Activated CD4-positive, alpha-beta T cell treated with anti-CD3 and anti-CD28 coated beads, Interleukin-2, amount 50 U/mL, for 24 hours (primary cell): ENCODE data around the gene CDR2.
"Not testable (repeated sequence)": the region's sequence is repeated elsewhere in the genome, so short reads cannot be mapped to it uniquely, and the experiment has no call there.

Experiments used
- DNase-seq, 2 donors: peaks; one replicate each; pipeline ENCODE4 v3.0.0-alpha.2; 2020; ENCODE audit warnings: low read depth in 1 of 2, low spot score in 1 of 2

Gene CDR2

DNA sequence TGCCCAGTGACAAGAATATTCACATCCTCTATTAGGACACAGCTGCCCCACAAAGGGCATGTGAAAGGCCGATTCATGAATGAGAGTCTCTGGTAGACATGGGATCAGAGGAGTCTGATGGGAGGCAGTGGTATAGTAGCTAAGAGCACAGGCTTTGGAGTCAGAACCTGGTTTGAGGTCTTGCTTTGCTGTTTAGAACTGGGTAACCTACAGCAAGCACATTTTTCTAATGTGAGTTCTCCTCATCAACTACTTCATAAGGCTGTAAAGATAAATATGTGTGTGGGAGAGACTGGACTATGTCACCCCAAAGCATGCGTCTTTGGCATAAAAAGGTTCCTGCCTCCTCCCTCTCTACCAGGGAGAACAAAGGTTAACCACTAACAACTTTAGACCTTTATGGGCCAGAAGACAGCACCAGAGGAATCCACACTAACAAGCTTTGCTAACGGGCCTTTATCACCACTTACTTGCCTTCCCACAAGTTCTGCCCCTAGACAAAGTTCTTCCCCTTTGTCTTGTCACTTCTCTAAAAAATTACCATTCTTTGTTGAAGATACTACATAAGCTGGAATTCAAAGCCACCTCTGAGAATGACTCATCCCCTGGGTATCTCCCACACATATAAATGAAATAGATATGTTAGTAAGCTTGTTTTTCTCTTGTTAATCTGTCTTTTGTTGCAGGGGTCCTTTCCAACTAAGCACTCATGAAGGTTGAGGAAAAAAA is 21.1 kb downstream of the CDR2 start:
- no peak for DNase-seq

DNA sequence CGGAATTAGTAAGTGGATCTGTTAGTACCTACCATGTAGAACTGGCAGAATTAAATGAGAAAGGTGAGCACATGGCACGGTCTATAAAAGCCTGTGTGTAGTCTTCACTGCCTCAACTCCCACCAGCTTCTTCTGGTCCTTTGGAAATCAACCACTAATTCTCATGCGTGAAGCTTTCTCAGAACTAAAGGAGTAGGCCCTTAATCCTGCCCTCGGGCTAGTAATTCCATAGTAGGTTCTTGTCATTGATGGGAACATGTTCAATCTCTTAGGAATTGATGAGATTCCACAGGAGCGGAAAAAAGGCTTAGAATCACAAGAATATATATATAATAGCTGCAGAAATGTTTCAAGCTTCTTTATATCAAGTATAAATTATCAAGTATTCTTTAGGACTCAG is 21.7 kb downstream of the CDR2 start:
- no peak for DNase-seq

DNA sequence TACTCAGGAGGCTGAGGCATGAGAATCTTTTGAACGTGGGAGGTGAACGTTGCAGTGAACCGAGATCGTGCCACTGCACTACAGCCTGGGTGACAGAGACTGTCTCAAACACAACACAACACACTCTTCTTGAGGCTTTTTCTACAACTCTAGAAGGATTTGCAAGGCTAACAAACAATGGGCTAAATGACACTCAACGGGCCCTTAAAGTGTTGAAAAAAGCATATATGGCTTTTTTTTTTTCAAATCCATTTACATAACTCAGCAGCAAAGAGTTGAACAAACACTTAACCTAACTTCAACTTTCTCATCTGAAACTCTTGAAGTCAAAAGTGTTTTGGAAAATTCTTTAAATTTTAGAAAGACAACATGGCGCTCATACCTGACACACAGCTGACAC is 22.3 kb downstream of the CDR2 start:
- DNase-seq: no peak

DNA sequence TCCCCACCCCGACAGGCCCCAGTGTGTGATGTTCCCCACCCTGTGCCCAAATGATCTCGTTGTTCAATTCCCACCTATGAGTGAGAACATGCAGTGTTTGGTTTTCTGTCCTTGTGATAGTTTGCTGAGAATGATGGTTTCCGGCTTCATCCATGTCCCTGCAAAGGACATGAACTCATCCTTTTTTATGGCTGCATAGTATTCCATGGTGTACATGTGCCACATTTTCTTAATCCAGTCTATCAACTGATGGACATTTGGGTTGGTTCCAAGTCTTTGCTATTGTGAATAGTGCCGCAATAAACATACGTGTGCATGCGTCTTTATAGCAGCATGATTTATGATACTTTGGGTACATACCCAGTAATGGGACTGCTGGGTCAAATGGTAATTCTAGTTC is 23.4 kb downstream of the CDR2 start:
- not testable (repeated sequence) for DNase-seq

DNA sequence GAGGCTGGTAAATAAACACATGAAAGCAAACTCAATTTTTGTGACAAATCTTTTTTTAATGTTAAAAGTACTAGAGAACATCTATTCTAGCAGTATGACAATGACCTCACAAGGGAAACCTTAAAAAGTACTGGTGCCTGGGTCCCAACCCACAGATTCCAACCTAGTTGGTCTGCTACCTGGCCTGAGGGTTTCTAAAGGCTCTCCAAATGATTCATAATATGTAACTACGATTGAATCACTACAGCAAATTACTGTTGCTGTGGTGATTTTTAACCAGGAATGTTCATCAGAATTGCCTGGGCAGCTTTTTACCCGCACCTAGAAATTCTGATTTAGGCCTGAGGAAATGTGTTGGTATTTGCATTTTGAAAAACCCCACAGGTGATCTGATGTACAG is 26.1 kb downstream of the CDR2 start:
- DNase-seq: no peak

DNA sequence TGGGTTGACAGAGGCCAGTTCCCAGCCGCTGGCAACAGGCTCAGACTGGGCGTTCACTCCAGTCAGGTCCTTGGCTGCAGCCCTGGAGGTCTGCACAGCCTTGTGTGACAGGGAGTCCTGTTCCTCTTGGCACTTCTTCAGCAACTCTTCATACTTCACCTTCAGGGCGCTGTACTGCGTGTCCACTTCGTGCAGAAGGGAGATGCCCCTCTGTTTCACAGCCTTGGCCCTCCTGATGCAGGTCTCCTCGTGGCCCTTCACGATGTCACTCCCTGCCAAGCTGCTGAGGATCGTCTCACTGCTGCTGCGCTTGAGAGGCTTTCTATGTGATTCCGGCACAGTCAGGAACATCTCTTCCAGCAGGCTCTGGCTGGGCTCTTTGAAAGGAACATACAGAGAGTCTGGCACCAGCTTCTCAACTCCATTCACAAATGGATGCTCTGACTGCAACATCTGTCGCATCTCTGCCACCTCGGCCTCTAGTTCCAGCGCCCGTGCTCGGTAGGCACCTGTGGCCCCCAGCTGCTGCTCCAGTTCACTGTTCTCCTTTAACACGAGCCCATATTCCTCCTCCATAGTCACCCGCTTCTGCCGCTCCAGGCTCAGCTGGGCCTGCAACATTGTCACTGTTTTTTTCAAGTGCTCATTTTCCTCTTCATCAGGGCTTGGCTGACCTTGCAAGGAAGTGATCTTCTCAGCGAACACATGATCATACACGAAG is 27.2 kb downstream of the CDR2 start:
- DNase-seq: no peak

DNA sequence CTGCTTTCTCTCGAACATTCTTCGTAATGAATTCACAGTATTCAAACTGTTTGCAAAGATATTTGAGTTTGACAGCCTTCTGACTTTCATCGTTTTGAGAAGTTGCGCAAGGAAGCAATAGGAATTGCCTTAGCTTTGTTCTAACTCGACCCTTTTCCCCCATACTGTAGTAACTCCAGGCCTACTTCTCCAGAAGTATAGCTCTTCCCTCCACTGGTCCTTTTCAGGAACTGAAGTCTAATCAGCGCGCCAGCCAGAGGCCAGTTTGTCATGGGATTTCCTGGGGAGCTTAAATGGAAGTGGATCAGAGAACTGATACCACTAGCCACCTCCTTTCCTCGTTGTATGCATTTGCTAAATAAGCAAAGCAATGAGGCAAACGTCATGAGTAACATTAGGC is 27.9 kb downstream of the CDR2 start:
- no peak for DNase-seq

DNA sequence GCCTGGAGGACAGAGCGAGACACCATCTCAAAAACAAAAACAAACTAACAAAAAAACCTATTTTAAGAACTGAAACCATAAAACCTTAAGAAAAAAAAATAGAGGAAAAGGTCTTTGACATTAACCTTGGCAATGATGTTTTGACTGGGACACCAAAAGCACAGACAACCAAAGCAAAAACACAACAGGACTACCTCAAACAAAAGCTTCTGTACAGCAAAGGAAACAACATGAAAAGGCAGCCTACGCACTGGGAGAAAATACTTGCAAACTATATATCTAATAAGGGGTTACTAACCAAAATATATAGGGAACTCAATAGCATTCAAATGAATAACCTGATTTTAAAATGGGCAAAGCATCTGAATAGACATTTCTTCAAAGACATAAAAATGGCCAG is 32.3 kb downstream of the CDR2 start:
- DNase-seq: no peak

DNA sequence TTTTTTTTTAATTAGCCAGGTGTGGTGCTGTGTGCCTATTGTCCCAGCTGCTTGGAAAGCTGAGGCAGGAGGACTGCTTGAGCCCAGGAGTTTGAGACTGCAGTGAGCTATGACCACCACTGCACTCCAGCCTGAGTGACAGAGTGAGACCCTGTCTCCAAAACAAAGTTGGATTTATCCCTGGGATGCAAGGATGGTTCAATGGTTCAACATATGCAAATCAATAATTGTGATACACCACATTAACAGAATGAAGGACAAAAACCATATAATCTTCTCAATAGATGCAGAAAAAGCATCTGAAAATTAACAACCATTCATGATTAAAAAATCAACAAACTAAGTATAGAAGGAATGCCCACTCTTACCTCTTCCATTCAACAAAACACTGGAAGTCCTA is 33.5 kb downstream of the CDR2 start:
- DNase-seq: no peak

DNA sequence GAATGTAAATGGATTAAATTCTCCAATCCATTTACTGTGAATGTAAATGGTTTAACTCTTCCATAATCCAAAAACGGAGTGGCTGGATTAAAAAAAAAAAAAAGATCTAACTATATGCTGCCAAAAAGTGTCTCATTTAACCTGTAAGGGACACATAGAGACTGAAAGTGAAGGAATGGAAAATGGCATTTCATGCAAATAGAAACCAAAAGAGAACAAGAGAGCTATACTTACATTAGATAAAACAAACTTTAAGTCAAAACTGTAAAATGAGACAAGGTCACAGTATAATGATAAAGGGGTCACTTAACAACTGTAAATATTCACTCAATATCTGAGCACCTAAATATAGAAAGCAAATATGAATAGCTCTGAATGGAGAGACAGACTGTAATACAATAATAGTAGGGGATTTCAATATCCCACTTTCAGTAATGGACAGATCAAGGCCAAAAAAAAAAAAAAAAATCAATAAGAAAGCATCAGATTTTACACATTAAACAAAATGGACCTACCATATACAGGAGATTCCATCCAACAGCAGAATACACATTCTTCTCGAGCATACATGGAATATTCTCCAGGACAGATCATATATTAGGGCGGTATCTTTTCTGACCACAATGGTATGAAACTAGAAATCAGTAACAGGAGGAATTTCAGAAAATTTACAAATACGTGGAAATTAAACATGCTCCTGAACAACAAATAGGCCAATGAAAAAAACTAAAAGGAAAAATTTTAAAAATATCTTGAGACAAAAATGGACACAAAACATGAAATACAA is 36.4 kb downstream of the CDR2 start:
- no peak for DNase-seq

DNA sequence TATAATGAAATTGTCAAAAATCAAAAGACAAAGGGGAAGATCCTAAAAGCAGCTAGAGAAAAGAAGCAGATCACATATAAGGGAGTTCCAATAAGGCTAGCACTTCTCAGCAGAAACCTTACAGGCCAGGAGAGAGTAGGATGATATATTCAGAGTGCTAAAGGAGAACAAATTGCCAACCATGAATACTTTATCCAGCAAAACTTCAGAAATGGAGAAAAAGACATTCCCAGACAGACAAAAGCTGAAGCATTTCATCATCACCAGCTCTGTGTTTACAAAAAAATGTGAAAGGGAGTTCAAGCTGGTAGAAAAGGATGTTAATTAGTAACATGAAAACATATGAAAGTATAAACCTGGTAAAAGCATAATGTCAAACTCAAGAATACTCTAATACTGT is 37.4 kb downstream of the CDR2 start:
- no peak for DNase-seq

DNA sequence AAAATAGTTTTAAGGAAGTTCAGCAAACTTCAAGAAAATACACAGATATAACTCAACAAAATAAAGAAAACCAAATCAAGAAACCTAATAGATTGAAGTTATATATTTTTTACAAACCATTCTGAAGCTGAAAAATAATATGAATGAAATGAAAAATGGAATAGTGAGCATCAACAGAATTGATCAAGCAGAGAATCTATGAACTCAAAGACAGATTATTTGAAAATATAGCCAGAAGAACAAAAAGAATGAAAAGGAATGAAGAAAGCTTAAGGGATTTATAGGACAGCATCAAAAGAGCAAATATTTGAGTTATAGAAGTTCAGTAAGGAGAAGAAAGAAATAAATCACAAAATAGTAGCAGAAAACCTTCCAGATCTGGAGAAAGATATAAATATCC is 37.8 kb downstream of the CDR2 start:
- DNase-seq: no peak

DNA sequence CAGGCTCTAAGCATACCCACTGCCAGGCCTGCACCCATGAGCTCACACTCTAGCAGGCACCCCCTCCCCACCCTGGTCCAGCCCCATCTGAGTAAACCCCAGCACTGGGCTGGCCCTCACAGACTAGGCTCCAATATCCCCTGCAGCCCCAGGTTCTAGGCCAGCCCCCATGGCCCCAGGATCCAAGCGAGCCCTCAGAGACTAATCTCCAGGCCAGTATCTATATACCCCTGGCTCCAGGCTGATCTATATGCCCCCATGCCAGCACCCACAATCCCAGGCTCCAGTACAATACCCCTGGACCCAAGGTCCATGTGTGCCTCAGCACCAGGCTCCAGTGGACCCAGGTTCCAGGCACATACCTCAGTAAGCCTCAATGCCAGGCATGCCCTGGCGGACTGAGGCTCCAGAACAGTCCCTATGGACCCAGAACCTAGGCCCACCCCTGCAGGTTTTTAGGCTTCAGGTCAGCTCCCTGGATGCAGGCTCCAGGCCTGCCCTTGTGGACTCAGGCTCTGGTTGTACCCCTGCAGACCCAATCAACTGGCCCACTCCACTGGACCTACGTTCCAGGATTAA is 38.7 kb downstream of the CDR2 start:
- no peak for DNase-seq

DNA sequence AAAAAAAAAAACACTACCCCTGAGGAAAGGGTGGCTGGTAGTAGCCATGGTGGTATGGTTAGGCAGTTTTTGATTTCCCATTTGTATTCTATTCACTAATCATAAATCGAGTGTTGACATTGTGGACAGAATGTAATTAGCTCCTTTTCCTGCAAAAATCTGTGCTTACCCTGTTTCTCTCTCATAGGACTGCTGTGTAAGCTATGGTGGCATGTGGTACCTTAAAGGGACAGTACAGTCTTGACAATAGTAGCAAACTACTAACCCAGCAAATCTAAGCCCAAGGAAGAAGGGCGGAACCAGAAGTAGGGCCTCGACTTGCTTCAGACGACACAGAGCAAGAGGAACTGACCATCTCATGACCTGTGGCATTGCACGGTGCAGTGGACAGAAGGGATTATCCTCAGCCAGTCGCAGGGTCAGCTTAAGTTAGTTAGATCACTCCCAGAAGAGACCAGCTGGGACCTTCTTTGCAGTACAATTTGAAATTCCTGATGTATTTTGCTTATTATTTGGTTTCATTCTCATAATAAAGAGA is 40.9 kb downstream of the CDR2 start:
- DNase-seq: no peak

DNA sequence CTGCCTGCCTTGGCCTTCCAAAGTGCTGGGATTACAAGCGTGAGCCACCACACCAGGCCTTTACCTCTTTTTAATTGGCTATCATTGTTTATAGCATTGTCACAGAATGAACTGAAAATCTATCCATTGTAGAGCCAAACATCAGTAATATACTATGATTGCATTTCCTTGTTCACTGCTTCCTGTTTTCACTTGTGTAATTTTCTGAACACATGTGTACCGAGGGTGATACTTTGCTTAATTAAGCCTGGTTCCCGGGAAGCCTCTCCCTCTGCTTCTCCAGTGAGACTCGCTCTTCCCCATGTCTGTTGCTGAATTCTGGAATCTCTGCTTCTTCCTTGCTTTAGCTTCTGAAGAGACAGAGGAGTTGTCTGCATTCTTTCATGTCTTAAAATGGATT is 44.1 kb downstream of the CDR2 start:
- no peak for DNase-seq

DNA sequence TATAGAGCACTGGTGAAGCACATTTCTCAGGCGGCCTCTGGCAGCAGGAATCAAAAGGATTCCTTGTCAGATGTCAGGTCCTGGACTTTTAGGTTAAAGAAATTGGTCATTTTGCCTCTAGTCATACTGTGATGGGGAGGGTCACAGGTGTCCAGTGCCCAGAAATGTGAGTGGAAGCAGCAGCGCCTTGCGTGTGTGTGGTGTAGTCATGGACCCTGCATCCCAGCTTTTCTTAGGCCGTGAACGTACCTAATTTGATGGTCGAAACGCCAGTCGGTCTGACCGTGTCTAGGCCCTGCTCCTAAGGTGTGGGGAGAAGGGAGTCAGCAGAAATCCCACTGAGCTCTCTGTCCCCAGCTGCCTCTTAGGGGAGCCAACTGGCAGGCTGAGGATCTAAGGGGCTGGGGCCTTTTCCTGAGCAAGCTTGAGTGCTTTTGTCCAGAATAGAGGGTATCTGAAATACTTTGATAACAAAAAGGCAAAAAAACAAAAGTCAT is 45.2 kb downstream of the CDR2 start:
- no peak for DNase-seq

DNA sequence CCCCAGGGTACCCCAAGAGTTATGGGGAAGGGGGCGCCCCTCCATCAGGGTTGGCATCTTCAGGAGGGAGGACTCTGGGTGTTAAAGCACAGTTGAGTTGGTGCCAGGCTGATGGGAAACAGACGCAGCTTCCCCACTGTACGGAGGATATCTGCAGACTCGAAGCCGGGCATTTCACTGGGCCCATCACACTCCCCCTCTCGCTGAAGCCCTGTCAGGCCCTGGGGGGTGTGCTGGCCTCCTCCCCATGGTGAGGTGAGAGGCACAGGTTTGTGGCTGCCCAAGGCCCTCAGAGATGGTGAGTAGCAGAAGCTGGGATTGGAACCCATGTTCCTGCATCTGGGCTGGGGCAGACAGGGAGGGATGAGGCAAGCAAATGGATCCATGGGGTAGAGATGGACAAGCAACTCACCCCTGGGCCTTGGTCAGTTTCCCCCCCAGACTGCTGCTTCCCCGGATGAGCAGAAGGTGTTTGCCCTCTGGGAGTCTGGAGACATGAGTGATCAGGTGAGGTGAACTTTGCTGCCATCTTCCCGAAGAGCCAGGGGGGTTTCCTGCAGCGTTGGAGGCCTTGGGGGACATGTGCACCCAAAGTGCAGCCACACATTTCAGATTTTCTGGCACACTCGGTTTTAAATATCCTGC is 46.2 kb downstream of the CDR2 start:
- no peak for DNase-seq

DNA sequence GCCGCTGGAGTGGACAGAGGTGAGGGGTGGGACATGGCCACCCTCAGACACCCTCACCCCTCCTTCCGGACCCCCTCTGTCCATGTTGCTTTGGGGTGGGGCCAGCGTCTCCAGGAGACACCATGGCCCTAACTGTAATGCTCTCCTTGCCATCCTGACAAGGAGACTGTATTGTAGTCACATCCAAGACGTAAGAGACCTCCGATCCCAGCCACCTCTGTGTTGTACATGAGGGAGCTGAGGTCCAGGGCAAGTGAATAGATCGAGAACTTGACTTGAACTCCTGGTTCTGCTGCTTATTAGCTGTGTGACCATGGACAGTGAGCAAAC is 47.0 kb downstream of the CDR2 start:
- no peak for DNase-seq

DNA sequence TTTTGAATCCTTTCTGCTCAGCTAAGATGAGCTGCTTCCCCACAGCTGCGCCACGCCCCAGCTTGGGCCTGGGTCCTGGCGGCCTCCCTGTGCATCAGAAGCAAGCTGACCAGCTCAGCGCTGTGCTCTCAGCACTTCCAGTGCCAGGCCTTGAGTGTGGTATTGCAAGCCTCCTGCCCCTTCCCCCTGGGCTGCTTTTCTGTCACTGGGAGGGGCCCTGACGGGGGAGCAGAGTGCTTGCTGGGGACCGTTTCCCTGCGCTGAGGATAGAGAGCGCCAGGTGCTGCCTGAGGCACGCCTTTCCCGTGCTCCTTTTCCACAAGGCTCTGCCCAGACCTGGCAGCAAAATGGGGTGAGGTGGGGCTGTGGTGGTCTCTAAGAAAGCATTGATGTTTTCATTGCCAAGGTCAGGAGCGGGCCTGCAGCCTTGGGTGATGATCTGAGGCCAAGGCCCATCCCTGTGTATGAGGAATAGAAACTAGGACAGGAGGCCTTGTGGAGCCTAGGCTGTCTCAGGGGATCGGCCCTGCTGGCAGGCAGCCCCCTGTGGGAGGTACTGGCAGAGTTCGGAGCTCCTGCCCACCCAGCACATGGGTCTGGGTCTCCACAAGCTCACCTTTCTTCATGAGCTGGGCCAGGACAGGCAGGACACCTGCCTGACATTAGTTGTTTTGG is 47.5 kb downstream of the CDR2 start:
- DNase-seq: no peak

DNA sequence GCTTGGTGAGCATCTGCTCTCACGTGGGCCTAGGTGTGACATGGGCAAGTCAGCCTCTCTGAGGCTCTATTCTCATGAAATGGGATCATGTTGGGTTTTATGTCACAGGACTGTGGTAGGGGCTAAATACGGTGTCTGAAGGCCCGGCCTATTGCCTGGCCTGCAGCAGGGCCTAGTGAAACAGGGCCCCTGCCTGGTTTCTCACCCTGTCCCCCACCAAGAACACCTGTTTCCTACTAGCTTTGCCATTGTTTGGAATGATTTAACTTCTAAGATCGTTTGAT is 48.1 kb downstream of the CDR2 start:
- DNase-seq: no peak
